NCI-H146 treated with DMSO at 0.1 percent for 48 hours (cell line): Measurements from ENCODE around the gene PREX1.

Experiments
- DNase-seq: peaks from one replicate; lab custom pipeline; 2025; ENCODE audit not compliant: unreplicated experiment; lab: John Stamatoyannopoulos, UW

Gene PREX1

DNA sequence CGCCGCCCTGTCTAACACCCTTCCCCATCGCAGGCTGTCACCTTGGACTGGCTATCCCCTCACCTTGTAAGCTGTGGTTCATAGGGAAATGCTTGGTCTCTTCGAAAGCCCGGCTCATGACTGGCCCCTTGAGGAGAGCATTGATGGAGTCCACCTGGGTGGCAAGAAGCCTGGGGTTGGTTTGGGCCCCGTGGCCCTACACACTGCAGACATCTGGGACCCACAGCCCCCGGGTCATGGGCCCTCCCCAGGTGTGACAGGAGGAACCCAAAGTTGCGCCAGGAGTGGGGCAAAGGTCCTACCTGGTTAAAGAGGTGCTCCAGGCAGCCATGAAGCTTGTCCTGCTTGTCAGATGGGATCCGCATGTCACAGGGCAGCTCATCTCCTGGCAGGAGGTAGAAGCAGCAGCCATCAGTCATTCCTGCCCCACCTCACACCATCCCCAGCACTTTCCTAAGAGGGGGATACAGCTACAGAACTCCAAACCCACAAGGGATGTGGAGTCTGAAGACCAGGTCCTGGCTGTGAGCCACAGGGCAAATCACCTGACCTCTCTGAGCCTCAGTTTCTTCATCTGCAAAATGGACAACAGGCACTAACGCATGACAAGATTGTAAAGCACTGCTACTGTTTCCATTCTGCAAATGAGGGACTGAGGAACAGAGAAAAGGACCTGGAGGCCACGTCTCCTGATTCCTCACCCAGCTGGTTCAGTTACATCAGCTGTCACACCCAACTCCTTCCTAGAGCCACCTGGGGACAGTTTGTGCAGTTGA lies 185.5 kb downstream of the PREX1 start:
- DNase-seq: no peak

DNA sequence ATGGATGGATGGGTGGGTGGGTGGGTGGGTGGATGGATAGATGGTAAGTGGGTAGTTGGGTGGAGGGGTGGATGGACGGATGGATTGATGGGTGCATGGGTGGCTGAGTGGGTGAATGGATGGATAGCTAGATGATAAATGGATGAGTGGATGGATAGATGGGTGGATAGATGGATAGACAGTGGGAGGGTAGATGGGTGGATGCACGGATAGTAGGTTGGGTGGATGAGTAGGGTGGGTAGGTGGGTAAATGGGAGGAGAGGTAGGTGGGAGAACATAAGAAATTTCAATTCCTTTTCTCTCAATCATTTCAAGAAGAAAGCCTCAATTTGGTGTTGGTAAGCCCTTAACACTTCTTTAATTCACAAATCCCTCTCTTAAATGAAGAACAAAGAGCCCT lies 186.9 kb downstream of the PREX1 start:
- no peak for DNase-seq

GRCh38 chr20:48639899-48640298 lies 187.9 kb downstream of the PREX1 start:
- DNase-seq: no peak

- no peak for DNase-seq
Measured at GRCh38 chr20:48638546-48638945, 189.3 kb downstream of the PREX1 start.

GRCh38 chr20:48637461-48637860 lies 190.3 kb downstream of the PREX1 start:
- no peak for DNase-seq

- DNase-seq: no peak
Measured at GRCh38 chr20:48636301-48636700, 191.5 kb downstream of the PREX1 start.

DNA sequence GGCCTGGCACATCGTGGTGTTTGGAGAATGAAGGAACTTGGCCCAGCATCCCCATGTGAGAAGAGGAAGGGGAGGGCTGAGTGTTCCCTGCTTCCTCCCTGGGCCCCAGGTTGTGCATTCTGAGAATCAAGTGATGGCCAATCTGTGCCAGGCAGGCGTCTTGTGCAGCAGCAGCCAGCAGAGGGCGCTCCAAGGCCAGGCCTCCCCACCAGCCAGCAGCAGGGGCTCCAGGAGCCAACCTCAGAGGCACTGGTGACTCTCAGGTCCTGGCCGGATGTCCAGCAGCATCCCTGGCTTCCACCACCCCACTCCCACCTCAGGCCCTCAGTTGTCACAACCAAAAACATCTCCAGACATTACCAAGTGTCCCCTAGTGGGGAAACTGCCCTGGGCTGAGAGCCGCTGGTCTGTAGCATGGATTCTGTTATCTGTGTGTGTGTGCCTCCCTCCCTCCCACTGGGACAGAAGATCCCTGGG lies 192.0 kb downstream of the PREX1 start:
- DNase-seq: no peak

DNA sequence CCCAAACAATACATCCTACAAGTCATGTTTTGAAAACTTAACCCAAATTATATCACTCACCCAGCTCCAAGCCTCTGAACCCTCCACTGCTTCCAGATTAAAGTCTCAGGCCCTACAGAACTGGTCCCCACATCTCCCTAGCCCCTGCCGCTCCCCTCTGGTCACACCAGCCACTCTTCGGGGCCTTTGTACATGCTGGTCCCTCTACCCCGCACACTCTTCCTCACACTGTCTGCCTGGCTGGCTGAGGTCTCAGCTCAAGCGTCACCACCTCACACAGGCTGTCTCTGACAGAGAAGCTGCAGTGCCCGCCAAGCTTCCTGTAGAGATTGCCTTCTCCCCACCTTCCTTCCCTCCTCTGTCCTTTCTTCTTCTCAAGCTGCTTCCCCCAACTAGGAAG lies 192.4 kb downstream of the PREX1 start:
- no peak for DNase-seq

DNA sequence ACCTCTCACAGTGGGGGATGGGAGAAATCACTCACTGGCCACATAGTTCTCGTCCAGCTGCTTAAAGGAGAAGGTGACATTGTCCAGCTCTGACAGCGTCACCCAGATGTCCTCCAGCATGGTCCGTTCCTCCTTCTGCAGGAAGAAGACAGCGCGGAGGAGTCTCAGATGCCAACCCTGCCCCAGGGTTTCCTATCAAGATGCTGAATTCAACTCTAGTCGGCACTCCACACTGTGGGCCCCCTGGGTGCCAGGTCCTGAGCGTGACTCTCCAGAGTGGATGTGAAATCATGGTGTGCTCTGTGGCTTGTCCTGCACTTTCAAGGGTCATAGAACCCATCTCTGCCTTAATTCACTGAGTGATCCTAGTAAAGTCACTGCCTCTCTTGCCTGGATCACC lies 193.2 kb downstream of the PREX1 start:
- DNase-seq: no peak

DNA sequence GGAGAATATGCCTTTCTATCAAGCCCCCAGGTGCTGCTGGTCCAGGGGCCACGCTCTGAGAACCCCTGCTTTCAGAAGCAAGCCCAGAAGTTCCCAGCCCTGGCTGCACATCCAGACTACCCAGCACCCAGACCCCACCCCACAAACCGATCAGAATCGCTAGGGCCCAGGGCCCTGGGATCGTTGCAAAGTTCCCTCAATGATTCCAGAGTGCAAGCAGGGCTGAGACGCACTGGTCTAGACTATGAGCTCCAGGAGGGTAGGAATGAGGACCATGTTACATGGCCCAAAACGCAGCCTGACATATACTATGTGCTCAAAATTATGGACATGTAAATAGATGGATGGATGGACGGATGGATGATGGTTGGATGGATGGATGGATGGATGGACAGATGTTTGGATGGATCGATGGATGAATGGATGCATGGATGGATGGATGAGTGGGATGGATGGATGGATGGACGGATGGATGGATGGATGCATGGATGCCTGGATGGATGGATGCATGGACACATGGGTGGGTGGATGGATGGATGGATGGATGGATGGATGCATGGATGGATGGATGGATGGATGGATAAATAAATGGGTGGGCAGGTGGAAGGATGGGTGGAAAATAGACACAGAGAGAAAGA lies 194.1 kb downstream of the PREX1 start:
- DNase-seq: no peak

GRCh38 chr20:48632825-48633619 lies 194.8 kb downstream of the PREX1 start:
- no peak for DNase-seq

- no peak for DNase-seq
Measured at GRCh38 chr20:48632017-48632824, 195.6 kb downstream of the PREX1 start.

GRCh38 chr20:48631114-48632016 lies 196.4 kb downstream of the PREX1 start:
- DNase-seq: no peak

DNA sequence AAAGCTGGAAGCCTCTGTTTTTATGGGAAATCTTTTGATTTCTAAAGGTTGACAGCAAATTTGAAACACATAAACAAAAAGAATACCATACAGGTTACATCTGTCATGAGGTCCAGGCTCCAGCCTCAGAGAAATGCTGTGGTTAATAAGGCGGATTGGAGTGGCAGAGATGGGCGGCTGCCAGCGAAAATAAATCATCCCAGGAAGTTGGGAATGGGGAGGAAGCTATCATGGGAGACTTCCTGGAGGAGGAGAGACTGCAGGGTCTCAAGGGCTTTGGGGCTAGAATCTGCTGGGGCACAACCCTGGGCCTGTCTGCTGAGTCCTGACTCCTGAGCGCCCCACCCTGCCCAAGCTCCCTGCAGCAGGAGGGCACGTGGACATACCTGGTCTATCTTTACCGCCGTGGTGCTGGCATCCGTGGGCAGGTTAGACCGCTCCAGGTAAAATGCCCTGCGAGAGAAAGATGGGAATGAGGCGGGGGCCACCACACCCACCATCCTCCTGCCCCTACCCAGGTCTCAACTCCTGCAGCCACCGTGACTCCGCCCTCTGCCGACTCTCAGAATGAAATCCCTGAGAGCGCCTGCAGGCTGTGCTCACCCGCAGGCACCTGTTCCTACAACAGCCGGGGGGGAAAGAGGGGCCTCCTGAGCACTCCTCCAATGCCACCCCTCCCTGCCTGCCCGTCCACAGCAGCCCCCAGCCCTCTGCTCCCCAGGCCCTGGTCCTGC lies 197.3 kb downstream of the PREX1 start:
- no peak for DNase-seq

DNA sequence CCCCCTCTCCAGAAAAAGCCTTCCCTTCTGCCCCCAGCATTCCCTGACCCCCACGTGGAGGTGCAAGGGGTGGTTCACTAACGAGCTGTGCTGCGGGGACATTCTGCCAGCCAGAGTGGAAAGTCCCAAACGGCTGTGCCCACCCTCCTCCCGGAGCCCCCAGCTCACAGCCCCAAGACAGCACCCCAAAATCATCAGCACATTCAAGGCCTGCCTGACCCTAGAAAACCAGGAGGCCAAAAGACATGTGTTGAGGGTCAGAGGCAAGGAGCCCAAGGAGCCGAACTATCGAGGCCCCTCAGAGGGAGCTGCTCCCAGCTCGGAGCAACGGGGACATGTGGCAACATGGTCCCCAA lies 197.9 kb downstream of the PREX1 start:
- no peak for DNase-seq

DNA sequence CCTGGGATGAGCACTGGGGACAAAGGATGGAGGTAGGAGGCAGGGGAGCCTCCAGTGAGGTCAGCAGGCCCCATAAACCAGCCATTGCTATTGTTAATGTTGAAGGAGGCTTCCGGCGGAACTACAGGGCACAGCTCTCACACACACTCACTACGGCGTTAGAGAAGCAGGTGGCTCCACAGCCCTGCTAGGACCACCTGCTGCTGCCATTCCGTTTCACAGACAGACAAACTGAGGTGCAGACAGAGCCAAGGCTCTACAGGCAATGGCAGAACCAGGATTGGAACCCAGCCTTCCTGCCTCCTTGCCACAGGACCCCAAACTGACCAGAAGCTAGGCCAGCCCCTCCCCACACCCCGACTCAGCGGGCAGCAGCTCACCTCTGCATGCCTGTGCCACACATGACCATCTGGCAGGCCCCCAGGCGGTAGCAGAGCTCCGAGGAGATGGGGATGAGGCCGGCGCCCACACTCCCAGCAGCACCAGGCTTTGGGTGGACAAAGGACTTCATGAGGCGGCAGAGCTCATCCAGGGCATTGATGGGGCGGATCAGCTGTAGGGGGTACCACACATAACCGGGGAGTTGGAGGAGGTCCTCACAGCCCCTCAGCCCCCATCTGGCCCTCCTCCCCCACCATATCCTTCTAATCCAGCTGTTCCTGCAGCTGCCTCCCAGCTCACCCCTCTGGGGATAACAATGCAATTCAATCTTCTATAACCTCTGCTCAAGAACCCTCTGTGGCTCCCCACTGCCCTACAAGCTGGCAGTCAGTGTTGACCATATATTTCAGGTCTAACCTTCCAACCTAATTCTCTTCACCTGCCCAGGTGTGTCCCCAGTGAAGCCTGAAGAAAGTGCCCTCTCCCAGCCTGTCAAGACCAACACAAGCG lies 198.5 kb downstream of the PREX1 start:
- DNase-seq: no peak

- no peak for DNase-seq
Measured at GRCh38 chr20:48627737-48628128, 200.1 kb downstream of the PREX1 start.

DNA sequence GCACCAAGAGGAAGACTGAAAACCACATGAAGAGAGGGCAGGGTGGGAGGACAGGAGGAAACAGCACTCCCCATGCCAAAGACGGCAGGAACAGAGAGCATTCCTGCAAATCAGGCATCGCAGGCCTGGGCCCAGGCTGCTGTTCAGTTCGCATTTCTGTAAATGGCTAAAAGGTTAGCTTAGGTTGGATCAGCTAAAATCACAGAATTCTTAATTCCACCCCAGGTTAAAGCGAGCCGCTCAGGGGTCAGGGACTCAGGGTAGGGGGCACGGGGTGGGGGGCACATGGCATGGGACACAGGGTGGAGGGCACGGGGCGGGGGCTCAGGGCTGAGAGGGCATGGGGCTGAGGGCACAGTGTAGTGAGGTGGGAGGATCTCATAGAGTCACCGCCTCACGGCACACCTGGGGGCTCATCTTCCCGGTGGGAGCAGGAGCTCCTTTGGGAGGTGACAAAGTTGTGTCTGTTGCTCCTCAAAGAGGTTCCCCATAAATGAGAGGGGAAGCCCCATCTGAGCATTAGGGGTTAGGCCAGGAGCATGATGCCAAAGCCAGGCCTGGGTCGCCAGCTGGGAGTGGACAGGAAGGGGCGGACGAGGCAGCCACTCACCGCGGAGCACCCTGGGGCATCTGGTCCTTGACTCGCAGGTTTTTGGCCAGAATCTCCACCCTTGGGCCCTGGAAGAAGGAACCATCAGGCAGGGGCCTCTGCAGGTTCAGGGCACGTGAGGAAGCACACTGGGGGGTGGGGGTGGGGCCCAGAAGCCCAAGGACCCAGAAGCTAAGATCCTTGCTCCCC lies 200.7 kb downstream of the PREX1 start:
- no peak for DNase-seq
